Activated CD4-positive, alpha-beta T cell treated with anti-CD3 and anti-CD28 coated beads, Interleukin-2, amount 50 U/mL, for 24 hours (primary cell): ENCODE results near the gene SCAND1.
"Not testable (repeated sequence)": the region's sequence is repeated elsewhere in the genome, so short reads cannot be mapped to it uniquely, and the experiment has no call there.

Experiments used
- DNase-seq, 2 donors: peaks; one replicate each; pipeline ENCODE4 v3.0.0-alpha.2; 2020; ENCODE audit warnings: low read depth in 1 of 2, low spot score in 1 of 2

Gene SCAND1

DNA sequence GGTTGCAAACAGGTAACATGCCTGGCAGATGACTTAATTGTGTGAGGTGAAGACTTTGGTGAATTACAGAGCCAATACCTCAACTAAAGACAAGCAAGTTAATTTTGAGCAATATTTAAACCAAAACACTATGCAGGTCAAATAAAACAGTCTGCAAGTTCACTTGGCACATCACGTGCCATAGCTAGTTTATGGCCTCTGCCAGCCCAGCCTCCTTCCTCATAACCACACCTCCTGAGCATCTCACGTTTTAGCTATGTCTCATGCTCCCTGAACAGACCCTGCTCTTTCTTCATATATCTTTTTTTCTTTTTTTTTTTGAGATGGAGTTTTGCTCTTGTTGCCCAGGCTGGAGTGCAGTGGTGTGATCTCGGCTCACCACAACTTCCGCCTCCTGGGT, 9.6 kb upstream of the SCAND1 start:
- no peak for DNase-seq

DNA sequence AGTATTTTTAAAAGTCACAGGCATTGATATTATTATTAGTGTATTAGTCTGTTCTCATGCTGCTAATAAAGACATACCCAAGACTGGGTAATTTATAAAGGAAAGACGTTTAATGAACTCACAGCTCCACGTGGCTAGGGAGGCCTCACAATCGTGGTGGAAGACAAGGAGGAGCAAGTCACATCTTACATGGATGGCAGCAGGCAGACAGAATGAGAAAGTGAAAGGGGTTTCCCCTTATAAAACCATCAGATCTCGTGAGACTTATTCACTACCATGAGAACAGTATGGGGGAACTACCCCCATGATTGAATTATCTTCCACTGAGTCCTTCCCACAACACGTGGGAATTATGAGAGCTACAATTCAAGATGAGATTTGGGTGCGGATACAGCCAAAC, 5.0 kb upstream of the SCAND1 start:
- DNase-seq = not testable (repeated sequence)

DNA sequence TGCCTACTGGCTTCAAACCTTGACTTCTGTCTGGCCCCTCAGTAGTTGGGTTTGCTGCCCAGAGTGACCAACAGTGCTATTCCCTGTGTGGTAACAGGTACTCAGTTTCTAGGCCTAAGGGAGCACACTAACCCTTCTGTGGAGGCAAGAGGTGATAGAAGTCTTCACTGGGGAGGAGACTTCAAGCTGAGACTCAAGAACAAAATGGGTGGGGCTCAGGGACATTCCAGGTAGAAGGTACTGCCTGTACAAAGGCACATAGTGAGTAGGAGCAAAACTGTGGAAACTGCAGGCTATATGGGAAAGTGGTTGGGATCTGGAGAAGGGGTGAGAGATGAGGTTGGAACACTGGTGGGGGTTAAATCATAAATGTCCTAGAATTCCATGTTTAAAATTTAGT, 2.3 kb upstream of the SCAND1 start:
- DNase-seq = no peak

DNA sequence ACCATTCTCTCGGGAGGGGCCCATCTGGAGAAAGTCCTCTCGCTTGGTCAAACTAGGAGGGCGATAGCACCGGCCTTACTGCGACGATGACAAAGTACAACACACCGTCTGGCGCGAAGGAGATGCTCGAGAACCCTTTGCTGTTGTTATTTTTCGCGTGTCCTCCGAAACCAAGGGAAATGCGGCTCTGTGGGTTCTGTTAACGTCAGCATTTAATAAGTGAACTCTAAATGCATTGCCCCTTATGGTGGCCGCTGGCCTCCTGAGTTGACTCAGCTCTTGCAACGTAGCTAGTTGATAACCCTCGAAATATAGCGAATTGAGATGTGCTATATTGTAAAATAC, 577 bp upstream of the SCAND1 start:
- DNase-seq = no peak

DNA sequence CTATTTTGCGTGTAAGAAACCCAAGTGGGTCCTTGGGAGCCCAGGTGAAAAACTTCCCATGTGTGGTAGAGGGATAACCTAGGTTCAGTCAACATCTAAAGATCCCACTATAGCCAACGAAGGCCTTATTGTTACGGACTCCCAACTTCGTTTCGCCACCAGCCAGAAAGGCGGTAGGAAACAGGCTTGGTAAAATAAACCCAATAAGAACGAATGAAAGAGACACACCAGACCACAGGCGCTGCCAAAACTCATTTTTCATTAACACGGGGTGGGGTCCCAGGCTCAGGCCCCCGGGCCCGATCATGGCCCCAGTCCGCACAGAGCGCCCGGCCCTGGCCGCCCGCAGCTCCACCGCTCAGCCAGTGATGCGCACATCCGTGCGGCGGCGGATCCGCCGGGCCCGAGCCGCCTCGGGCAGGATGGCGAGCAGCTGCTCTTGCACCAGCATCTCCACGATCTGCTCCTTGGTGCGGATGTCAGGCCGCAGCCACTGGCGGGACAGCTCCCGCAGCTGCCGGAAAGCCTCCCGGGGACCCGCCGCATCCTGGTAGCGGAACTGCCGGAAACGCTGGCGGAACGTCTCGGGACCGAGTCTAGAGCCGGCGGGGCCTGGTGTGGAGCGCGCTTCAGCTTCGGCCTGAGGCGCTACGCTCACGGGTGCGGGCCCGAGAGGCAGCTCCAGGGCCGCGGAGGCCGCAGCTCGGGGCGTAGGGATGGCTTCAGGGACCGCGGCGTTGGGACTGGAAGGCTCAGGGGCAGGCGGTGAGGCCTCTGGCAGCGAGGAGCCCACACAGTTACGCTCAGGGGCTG, 709 bp downstream of the SCAND1 start:
- peak; percentile 33 to 44 for DNase-seq

DNA sequence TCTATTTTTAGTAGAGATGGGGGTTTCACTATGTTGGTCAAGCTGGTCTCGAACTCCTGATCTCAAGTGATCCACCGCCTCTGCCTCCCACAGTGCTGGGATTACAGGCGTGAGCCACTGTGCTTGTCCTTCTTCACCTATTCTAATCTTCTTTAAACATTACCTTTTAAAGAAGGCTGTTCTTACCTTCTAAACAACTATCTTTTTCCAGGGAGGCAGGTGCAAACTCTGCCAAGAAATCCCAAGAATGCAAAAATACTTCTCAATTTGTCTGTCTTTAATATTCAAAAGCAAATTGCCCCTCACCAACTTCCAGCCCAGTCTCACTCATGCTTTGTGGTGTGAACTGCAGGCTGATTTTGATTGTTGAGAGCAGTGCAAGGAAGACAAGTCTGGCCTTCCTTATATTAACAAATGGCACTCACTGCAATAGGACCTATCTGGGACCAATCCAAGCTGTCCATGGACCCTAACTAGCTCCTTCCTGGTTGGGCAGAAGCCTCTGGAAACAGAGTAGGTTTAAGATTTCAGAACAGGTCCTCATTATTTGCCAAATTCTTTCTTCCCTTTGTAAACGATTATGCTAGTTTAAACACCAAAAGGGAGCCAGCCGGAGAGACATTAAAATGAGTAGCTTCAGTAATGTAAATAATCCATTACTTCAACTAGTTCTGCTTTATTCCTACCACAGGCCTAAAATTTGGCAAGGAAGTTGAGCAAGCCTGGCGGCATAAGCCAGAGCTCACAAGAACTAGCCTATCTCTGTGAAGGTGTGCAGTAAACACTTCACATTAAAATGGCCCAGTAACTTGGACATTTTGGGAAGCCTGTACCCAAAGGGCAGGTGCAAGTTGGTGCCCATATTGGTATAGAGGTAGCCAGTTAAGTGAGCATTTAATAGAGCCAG, 1.6 kb downstream of the SCAND1 start:
- DNase-seq = no peak

DNA sequence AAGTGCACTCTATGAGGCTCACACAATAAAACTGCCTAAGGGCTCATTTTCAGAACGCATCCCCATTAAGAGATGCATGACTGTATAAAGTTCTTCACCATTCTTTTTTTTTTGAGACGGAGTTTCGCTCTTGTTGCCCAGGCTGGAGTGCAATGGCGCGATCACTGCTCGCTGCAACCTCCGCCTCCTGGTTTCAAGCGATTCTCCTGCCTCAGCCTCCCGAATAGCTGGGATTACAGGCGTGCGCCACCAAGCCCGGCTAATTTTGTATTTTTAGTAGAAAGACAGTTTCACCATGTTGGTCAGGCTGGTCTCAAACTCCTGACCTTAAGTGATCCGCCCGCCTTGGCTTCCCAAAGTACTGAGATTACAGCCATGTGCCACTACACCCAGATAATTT, 2.2 kb downstream of the SCAND1 start:
- DNase-seq = not testable (repeated sequence)

DNA sequence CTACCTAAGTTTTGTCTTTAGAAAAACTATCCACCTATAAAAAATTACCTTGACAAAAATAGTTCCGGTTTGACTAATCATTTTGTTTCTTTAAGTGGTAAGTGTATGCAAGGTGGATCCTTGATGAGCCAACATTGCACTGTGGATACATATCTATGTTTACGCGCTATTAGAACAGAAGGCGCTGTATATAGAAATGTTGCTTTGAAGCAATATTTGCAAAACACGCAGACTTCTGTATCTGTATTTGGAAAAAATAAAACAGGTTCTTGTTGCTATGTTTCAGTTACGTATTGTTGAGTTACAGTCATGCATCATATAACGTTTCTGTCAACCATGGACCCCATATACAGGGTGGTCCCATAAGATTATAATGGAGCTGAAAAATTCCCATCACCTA, 4.2 kb downstream of the SCAND1 start:
- no peak for DNase-seq

DNA sequence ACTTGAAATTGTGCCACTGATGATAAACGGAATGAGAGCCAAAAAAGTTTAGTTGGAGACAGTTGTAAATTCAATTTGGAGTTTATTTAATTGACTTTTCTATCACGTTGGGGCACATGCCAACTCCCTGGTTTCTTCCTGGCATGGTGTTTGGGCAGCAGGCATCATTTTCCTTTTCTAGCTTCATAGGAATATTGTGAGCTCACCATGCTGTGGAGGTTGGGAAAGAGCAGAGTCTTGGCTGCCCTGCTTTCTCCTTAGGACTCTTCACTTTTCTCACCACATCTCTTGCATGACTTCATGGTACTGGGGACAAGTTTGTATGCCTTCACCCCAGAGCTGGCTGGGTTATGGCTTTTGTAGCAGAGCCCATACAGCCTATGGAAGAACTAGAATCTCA, 6.4 kb downstream of the SCAND1 start:
- no peak for DNase-seq

DNA sequence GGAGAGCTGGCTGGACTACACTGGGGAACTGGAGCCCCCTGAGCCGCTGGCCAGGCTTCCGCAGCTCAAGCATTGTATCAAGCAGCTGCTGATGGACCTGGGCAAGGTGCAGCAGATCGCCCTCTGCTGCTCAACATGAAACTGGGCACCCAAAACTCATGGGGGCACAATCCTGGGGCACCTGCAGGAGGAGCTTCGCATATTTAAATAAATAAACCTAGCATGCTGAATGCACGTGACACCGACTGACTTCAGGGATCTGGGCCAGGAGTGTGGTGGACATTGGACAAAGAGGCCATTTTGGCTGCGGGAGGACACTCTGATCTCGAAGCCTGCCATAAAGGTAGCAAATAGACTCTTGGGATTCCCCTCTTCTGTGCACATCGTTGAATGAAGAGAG, 6.8 kb downstream of the SCAND1 start:
- DNase-seq = no peak

DNA sequence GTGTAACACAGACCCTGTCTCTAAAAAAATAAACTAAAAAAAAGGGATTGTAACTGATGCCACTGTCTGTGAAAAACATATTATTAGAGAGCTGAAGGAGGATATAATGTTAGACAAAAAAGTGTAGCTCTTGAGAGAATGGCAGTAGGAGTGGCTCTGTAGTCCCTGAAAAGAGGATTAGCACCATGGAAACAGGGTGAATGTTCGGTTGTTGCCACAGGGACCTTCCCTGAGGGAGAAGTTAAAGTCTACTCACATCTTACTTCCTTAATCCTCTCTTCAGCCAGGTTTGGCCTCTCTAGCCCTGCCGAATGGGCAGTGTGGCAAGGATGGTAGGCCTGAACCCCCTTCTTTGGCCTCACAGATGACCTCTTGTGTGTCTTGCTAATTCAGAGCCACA, 12.1 kb downstream of the SCAND1 start:
- no peak for DNase-seq

DNA sequence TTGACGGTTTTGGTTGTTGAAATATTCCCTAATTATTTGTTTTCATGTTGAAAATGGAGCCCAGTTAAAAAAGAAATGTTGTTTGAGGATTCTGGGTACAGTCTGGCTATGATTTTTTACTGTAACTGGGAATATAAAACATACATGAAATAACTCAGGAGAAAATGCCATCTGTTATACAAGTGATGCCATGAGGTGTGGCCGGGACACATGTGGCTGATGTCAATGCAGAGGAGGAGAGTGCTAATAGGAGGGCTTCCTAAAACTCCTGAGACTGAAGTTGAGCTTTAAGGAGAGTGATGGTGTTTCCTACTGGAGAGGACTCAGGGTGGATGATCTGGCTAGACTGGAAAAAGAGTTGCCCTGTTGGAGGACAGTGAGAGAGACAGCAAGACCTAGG, 12.7 kb downstream of the SCAND1 start:
- DNase-seq = no peak

DNA sequence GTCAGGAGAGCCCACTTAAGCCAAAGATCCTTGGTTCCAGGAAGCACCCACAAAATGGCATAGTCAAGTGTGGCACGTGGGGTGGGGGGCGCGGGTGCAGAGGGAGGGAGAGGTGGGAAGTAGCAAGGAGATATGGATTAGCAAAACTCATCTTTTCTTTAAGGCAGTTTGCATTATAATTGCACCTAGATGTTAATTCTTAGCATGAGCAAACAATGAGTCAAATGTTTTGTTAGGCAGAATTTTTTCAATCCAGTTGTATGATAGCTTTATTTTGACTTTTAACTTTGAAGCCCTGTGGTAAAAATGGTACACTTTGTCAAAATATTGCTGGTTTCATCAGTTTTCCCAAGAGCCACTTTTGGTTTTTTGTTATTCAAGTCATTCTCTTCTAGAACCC, 15.0 kb downstream of the SCAND1 start:
- no peak for DNase-seq

DNA sequence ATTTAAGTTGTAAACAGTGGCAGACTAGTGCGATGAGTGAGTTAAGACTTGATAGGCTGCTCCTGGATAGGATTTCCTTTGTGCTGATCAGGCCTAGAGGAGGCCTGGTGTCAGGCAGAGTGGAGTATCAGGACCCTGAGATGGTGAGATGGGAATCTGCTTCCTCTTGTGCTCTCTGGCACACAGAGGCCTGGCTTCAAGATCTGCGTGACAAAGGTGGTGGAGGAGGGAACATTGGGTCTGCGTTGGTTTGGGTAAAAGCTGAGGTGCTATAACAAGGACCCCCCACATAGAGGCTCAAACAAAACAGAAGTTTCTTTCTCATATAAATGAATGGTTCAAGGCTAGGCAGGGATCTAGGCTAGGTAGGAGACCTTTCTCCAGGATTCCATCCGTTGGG, 20.3 kb downstream of the SCAND1 start:
- no peak for DNase-seq

DNA sequence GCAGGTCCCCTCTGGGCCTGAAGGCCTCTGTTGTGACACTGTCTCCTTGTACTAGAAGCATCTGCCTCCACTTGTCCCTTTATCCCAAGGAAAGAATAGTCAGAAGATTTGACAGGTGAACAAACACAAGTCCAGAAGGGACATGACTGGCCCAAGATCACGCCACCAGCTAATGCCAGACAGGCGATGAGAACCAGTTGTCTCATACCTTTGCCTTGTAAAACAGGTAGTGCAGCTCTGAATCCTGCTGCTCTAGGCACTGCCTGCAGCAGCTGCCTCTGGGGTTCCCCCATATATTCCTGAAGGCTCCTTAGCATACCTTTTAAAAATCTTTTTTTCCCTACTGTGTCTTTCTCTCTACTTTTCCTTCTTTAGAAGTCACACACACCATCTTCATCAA, 25.0 kb downstream of the SCAND1 start:
- DNase-seq = no peak

DNA sequence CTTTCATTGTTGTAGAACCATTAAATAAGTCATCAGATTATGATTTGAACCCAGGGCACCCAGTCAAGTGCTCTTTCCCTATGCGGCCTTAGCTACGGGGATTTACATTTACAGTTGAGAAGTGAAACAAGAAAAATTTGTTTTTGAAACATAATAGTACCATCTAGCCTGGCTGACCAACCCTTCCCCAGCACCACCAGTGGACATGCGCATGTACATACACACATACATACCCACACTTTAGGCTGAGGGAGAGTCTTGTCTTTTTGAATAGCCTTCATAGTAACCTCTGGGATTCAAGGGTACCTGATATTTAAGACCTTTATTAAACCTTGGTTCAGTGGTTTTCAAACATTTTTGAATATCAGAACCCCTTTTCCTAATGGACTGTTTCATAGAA, 33.8 kb downstream of the SCAND1 start:
- DNase-seq = no peak

DNA sequence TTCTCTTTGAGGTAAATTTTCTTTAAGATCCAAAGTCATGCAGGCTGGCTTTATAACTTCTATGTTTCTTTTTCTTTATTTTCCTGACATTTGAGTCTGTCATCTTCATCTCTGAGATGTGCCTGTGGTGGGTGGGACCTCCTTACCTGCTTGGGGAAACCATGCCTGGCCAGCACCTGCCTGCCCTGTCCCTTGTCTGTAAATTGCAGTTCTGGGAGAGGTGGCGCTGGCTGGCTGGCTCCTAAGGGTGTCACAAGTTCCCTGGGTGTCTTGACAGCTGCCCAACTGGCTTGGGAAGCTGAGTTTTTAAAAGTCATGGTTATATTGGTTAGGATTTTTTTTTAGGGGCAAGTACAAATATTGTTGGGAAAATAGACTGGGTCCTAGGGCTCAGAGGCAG, 36.3 kb downstream of the SCAND1 start:
- no peak for DNase-seq

DNA sequence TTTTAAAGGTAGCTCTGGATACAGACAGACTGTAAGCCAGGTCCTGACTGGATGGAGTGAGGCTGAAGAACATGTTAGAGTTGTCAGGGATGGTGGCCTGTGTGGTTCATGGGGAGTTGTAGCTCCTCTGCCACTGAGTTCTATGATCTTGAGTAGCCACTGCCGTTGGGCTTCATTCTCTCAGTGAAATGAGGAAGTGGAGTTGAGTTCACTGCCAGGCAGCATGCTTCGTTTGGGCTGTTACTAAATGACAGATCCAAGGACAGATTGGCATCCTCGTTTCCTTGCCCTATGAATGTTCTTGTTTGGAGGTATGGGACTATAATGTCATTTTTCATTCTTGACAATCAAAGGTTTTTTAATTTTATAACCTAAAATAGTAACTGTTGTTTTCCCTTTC, 37.2 kb downstream of the SCAND1 start:
- no peak for DNase-seq

DNA sequence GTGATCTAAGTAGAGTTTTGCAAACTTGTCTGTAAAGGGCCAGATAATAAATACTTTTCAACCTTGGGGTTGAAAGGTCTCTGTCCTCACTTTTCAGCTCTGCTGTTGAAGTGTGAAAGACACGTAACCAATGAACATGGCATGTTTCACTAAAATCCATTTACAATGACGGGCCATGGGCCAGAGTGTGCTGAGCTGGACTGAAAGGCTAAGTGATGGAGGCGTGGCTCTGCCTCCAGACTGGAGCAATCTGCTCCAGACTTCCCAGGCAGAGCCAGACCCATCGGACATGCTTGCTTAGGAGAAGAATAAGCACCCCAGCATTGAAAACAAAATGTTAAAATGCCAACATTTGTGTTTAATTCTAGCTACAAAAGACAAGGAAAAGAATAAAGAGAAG, 41.4 kb downstream of the SCAND1 start:
- no peak for DNase-seq

DNA sequence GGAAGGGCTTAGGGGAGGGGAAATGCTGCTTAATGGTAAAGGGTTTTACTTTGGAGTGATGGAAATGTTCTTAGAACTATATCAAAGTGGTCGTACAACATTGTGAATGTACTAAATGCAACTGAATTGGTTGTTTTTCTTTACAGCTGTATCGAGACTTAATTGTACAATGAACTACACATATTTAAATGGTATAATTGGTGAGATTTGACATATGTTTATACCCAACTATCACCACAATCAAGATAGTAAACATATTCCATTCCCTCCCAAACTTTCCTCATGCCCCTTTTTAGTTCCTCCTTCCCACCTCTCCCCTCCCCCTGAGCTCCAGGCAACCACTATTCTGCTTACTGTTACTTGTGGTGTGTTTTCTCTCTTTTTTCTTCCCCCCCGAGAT, 44.0 kb downstream of the SCAND1 start:
- no peak for DNase-seq

DNA sequence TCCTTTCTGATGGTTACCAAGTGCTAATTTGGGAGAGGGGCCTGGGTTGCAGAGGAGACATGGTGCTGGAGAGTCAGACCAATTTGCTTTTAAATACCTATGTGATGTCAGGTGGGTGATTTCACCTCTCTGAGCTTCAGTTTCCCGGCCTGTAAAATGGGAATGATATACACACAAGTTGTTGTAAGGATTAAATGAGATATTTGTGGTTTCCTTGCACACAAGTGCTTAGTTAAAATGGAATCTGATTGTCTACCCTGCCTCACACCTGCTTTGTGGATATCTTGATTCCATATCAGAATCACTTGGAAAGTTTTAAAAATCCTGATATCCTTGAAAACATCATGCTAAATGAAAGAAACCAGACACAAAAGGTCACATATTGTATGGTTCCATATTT, 44.5 kb downstream of the SCAND1 start:
- no peak for DNase-seq

DNA sequence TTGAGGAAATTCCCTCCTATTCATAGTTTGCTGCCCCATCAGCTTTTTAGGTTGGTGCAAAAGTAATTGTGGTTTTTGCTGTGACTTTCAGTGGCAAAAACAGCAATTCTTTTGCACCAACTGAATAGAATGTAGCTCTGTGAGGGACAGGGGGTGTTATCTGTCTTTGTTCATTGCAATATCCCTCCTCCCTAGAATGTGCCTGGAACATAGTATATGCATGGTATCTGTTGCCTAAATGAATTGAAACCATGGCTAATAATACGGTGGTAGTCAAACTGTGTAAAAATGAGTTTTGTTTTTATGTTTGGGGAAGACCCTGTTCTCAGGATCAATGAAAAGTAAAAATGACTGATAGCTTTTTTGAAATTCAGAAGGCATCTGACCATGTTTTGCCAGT, 45.1 kb downstream of the SCAND1 start:
- no peak for DNase-seq

DNA sequence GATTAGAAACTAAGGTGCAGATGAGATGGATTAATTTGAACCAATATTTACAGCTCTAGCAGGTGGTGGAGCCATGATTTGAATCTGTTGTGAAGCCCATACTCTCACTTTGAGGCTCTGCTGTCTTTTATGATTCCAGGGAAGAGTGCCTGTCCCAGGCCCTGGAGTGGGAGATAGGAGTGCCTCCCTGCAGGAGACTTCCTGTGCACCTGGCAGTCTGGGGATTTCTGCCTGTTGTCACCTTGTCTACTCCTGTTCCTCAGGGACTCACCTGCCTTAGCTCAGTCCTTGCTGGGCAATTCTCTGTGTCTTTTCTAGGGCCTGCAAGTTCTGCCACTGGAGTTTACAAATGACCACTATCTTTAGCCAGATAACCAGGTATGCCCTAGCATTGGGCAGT, 46.3 kb downstream of the SCAND1 start:
- no peak for DNase-seq
